HG03442 (cell line): Measurements from ENCODE around the gene KCTD17.

Experiments used
- ATAC-seq: cut with Tn5 transposase; IDR thresholded peaks from one replicate; pipeline ENCODE4 v1.9.1; 2021; ENCODE audit warnings: mild to moderate bottlenecking, moderate library complexity; ENCODE audit not compliant: unreplicated experiment

KCTD17 gene

GRCh38 chr22:37020192-37020479 is 31.4 kb upstream of the KCTD17 start:
- no peak for ATAC-seq

GRCh38 chr22:37021041-37021440 is 30.5 kb upstream of the KCTD17 start:
- ATAC-seq = no peak

GRCh38 chr22:37021710-37022482 is 29.6 kb upstream of the KCTD17 start:
- ATAC-seq = no peak

GRCh38 chr22:37022483-37023337 is 28.8 kb upstream of the KCTD17 start:
- no peak for ATAC-seq

- ATAC-seq = no peak
These were observed 27.7 kb upstream of the KCTD17 start for GRCh38 chr22:37023743-37024338.

GRCh38 chr22:37024339-37025157 is 27.0 kb upstream of the KCTD17 start:
- no peak for ATAC-seq

GRCh38 chr22:37025500-37026070 is 26.0 kb upstream of the KCTD17 start:
- no peak for ATAC-seq

GRCh38 chr22:37026325-37026724 is 25.2 kb upstream of the KCTD17 start:
- no peak for ATAC-seq

- no peak for ATAC-seq
These were observed 24.0 kb upstream of the KCTD17 start for GRCh38 chr22:37027556-37027955.

- no peak for ATAC-seq
These were observed 22.6 kb upstream of the KCTD17 start for GRCh38 chr22:37028692-37029674.

GRCh38 chr22:37030560-37031281 is 20.8 kb upstream of the KCTD17 start:
- ATAC-seq = no peak

- no peak for ATAC-seq
These were observed 19.4 kb upstream of the KCTD17 start for GRCh38 chr22:37032134-37032534.

- ATAC-seq = no peak
These were observed 18.7 kb upstream of the KCTD17 start for GRCh38 chr22:37032535-37033460.

GRCh38 chr22:37033605-37034430 is 17.7 kb upstream of the KCTD17 start:
- no peak for ATAC-seq

GRCh38 chr22:37036655-37037377 is 14.7 kb upstream of the KCTD17 start:
- ATAC-seq = no peak

- no peak for ATAC-seq
These were observed 13.9 kb upstream of the KCTD17 start for GRCh38 chr22:37037669-37038068.
